GM10266 (cell line): Measurements from ENCODE around the gene PTPA.

ENCODE experiments used
- DNase-seq: peaks from one replicate; pipeline ENCODE4 v3.0.0; 2012; ENCODE audit errors: extremely low spot score
- TF ChIP-seq, protein P1 (sequence below): IDR thresholded peaks from 2 replicates; pipeline ENCODE4 v1.5.1; 2012; ENCODE audit warnings: mild to moderate bottlenecking, low read depth; ENCODE audit not compliant: control insufficient read depth, insufficient read depth; ENCODE audit errors: missing control alignments

PTPA gene

DNA sequence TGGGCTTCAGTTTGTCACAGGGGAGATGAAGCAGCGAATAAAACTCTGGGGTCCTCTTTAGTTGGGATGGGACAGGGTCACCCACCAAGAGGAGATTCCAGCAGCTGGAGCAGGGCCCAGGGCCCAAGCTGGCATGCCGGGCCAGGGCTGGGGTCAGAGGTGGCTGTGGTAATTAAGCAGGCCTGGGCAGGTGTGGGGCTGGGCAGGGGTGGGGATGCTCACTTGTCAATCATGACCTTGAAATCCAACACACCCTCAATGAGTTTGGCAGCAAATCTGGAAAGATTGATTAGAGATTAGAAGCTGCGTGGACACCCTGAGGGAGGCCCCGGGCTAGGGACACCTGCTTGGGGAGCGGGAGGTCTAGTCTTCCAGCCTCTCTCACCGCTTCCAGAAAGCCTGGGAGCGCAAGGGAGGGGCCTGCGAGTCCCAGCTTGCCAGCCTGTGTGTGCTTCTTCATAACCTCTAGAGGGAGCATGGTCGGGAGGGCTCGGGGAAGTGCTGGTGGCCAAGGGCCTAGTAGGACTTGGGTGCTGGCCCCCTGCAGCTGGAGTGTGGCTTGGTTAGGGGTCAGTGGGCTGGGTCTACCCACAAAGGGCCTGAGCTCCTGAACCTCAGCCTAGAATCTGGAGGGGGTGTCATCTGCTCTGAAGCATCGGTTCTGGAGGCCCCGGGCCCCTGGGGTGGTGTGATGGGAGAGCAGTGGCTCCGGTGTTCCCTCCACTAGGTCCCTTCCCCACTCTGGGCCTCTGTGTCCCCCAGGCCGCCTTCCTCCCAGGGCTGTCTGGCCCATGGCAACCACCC lies 8.2 kb upstream of the PTPA start:
- DNase-seq = peak; percentile 60
- TF ChIP-seq, protein P1, sequence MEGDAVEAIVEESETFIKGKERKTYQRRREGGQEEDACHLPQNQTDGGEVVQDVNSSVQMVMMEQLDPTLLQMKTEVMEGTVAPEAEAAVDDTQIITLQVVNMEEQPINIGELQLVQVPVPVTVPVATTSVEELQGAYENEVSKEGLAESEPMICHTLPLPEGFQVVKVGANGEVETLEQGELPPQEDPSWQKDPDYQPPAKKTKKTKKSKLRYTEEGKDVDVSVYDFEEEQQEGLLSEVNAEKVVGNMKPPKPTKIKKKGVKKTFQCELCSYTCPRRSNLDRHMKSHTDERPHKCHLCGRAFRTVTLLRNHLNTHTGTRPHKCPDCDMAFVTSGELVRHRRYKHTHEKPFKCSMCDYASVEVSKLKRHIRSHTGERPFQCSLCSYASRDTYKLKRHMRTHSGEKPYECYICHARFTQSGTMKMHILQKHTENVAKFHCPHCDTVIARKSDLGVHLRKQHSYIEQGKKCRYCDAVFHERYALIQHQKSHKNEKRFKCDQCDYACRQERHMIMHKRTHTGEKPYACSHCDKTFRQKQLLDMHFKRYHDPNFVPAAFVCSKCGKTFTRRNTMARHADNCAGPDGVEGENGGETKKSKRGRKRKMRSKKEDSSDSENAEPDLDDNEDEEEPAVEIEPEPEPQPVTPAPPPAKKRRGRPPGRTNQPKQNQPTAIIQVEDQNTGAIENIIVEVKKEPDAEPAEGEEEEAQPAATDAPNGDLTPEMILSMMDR = peak; percentile 60

DNA sequence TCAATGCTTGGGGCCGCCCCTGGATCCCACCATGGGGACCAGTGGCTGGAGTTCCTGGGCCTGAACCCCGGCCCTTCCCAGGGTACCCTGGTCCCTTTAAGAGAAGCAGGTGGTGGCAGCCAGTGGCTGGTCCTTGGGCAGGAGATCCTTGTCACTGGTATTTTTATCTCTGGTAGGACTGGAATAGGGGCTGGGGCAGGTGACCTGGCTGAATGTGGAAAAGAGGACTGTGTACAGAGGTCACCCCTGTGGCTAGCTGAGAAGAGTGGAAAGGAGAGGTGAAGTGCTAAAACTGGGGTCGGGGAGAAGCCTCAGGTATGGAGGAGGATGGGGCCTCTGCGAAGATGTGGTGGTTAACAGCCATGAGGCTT lies 7.6 kb upstream of the PTPA start:
- DNase-seq = no peak
- TF ChIP-seq, protein P1 = no peak

DNA sequence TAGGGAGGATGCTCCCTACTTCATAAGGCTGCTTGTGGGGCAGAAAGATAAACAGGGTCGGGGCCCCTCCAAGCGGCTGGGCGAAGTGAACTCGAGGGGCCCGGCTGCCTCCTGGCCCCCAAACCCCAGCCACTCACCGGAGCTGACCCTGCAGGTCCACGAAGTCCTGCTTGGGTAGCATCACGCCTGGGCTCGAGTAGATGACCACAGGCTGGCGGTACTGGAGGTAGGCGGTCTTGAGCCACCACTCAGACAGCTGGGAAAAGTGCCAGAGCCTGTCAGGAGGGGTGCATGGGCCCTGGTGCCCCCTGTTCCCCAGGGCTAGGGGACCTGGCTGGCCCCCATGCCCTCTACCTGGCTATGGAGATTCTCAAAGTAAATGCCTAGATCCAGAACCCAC lies 7.2 kb upstream of the PTPA start:
- DNase-seq = no peak
- TF ChIP-seq, protein P1 = no peak

DNA sequence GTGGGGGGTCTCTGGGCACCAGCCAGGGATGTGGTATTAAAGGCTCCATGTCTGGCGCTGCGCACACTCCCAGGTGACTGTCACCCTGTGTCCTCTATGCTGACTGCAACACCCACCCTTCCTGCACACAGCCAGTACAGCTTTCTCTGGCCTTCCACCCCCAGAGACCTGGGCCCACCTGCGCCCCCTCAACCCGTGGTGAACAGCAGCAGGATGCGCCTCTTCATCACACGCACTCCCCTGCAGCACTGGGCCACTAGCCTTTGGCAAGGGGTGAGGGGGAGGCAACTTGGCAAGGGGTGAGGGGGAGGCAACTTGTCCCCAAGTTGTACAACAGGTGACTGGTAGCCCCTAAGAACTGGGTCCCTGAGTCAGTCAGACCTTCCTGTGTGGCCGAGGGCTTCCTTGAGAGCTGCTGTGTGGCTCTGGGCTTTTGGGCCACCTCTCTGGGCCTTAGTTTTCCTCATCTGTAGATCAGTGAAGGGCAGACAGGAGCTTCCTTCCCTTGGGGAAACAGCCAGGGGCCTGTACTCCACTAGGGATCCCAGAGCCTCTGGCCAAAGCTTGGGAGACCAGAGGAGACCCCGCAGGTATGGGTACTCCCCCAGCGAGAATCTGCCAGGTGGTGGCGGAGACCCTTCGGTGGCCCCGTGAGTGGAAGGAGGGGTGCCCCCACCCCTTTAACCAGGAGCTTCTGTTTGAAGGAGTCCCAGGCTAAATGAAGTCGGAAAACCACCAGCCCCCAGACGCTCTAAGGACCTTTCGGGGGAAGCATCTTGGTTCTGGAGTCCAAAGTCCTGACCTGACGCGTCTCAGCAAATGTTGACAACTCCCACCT lies 5.1 kb upstream of the PTPA start:
- no peak for DNase-seq
- TF ChIP-seq, protein P1 = no peak

DNA sequence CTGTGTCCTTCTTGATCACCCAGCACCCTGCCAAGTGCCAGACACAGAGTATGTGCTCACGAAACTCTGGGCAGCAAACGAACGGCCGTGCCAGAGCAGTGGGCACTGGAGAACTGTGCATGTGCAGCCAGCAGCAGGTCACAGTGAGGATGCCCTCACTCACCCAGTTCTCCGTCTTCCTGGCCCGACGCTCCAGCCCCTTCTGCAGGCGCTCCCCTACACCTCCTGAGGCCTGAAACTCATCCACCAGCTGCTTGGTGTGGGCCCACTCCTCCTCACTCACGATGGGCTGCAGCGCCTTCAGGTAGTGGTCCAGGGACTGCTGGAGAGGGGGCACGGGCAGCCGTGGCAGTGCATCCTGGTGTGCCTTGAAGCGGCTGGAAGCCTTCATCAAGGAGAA lies 3.6 kb upstream of the PTPA start:
- DNase-seq = no peak
- TF ChIP-seq, protein P1 = no peak

DNA sequence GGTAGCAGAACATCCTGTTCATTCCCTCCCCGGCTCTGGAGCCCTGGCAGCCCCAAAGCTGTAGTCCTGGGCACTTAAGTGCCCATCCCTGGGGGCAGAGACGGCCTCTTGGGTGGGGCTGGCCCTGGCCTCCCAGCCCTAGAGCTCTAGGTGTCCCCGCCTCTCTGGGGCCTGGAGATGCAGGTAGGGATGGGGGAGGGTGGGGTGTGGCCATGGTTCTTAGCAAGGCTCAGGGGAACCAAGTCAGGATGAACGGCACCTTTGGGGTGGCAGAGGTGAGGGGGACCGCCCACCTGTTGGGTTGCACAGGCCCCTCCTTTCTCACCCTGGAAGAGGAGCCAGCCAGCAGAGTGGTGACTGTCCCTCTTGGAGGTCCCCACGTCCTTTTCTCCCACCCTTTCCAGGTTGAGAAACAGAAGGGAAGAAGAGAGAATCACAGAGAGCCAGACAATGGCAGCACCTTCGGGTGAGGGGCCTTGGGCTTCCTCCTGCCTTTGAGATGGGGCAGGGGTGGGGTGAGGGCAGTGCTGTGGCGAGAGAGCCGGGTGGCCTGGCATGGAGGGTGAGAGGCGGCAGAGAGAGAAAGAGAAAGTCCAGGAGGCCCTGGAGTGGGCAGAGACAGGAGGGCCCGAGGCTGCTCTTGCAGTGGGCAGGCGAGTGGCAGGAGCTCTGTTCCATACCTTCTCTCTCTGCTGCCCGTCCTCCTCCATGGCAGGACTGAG lies 3.0 kb upstream of the PTPA start:
- no peak for DNase-seq
- TF ChIP-seq, protein P1 = no peak
